Mesenchymal stem cell (in vitro differentiated cells and primary cell): ENCODE measurements around the gene CARD11.
A peak's percentile ranks its signal among the peaks of the same experiment; 100 is the strongest.

Source experiments
- DNase-seq: peaks from one replicate; pipeline ENCODE4 v3.0.0-alpha.2; 2013
- H2AFZ ChIP-seq: one replicate; pipeline ENCODE4 v1.6.1; 2013; ENCODE audit warnings: low read depth, mild to moderate bottlenecking, control low read depth, inconsistent platforms, low read length, moderate library complexity
- H2AK5ac ChIP-seq: 2 replicates; pipeline ENCODE4 v1.6.1; 2013; ENCODE audit warnings: low read length, moderate library complexity, mild to moderate bottlenecking, inconsistent platforms; ENCODE audit not compliant: severe bottlenecking
- H2BK120ac ChIP-seq: one replicate; pipeline ENCODE4 v1.6.1; 2013; ENCODE audit warnings: low read depth, mild to moderate bottlenecking, inconsistent platforms, low read length, moderate library complexity
- H2BK12ac ChIP-seq, 2 experiments: one replicate each; pipeline ENCODE4 v1.6.1; 2013; ENCODE audit warnings: inconsistent platforms in 2 of 2, low read length in 2 of 2, mild to moderate bottlenecking in 2 of 2, moderate library complexity in 2 of 2, control low read depth in 1 of 2
- H2BK15ac ChIP-seq: one replicate; pipeline ENCODE4 v1.6.1; 2013; ENCODE audit warnings: mild to moderate bottlenecking, low read depth, inconsistent platforms; ENCODE audit not compliant: poor library complexity, severe bottlenecking
- H2BK5ac ChIP-seq: 2 replicates; pipeline ENCODE4 v1.6.1; 2013; ENCODE audit warnings: low read depth, mild to moderate bottlenecking, low read length, control low read depth, inconsistent platforms; ENCODE audit not compliant: poor library complexity, severe bottlenecking
- H3K14ac ChIP-seq, 2 experiments: one replicate each; pipeline ENCODE4 v1.6.1; 2013; ENCODE audit warnings: inconsistent platforms in 2 of 2, low read length in 2 of 2, control low read depth in 1 of 2, mild to moderate bottlenecking in 1 of 2, moderate library complexity in 1 of 2
- H3K18ac ChIP-seq, 2 experiments: one replicate each; pipeline ENCODE4 v1.6.1; 2013; ENCODE audit warnings: inconsistent platforms in 2 of 2, low read length in 2 of 2, control low read depth in 1 of 2, low read depth in 1 of 2, mild to moderate bottlenecking in 1 of 2
- H3K23ac ChIP-seq, 2 experiments: one replicate each; pipeline ENCODE4 v1.6.1; 2013; ENCODE audit warnings: inconsistent platforms in 2 of 2, low read length in 2 of 2, mild to moderate bottlenecking in 2 of 2, moderate library complexity in 2 of 2, control low read depth in 1 of 2
- H3K27ac ChIP-seq: 2 replicates; pipeline ENCODE4 v1.5.1; 2013; ENCODE audit warnings: mild to moderate bottlenecking, moderate library complexity, low read length, control low read depth, inconsistent platforms; ENCODE audit not compliant: poor library complexity, severe bottlenecking
- H3K27me3 ChIP-seq, 2 experiments: 2 replicates each; pipeline versions ENCODE4 v1.6.1 to v1.7.0; 2013; ENCODE audit warnings: low read length in 2 of 2, mild to moderate bottlenecking in 2 of 2, moderate library complexity in 2 of 2, control low read depth in 1 of 2, inconsistent platforms in 1 of 2; ENCODE audit not compliant: control insufficient read depth in 1 of 2, insufficient read depth in 1 of 2
- H3K36me3 ChIP-seq, 2 experiments: 2 replicates each; pipeline versions ENCODE4 v1.6.1 to v1.7.0; 2013; ENCODE audit warnings: low read length in 2 of 2, control low read depth in 1 of 2, inconsistent platforms in 1 of 2, low read depth in 1 of 2, mild to moderate bottlenecking in 1 of 2; ENCODE audit not compliant: insufficient read depth in 2 of 2, control insufficient read depth in 1 of 2
- H3K4ac ChIP-seq, 2 experiments: one replicate each; pipeline ENCODE4 v1.6.1; 2013; ENCODE audit warnings: inconsistent platforms in 2 of 2, low read length in 2 of 2, mild to moderate bottlenecking in 2 of 2, moderate library complexity in 2 of 2, control low read depth in 1 of 2, low read depth in 1 of 2
- H3K4me1 ChIP-seq: 2 replicates; pipeline ENCODE4 v1.6.1; 2013; ENCODE audit warnings: low read depth, low read length, control low read depth; ENCODE audit not compliant: control insufficient read depth, insufficient read depth
- H3K4me2 ChIP-seq: 2 replicates; pipeline ENCODE4 v1.6.1; 2013; ENCODE audit warnings: low read length, mild to moderate bottlenecking, inconsistent platforms; ENCODE audit not compliant: poor library complexity, severe bottlenecking
- H3K4me3 ChIP-seq, 2 experiments: 2 replicates each; pipeline versions ENCODE4 v1.5.1 to v1.7.0; 2013; ENCODE audit warnings: low read length in 2 of 2, mild to moderate bottlenecking in 2 of 2, control low read depth in 1 of 2, low read depth in 1 of 2; ENCODE audit not compliant: insufficient read depth in 1 of 2
- H3K79me1 ChIP-seq: replicated peaks from 2 replicates; pipeline ENCODE4 v1.6.1; 2013; ENCODE audit warnings: mild to moderate bottlenecking, control low read depth, low read length, inconsistent platforms; ENCODE audit not compliant: poor library complexity, severe bottlenecking
- H3K9ac ChIP-seq: 2 replicates; pipeline ENCODE4 v1.7.0; 2013; ENCODE audit warnings: mild to moderate bottlenecking, low read length, moderate library complexity
- H3K9me3 ChIP-seq: 2 replicates; pipeline ENCODE4 v1.7.0; 2013; ENCODE audit warnings: mild to moderate bottlenecking, low read length; ENCODE audit not compliant: control insufficient read depth
- H4K8ac ChIP-seq: one replicate; pipeline ENCODE4 v1.6.1; 2013; ENCODE audit warnings: inconsistent platforms, mild to moderate bottlenecking, low read length, moderate library complexity
- H4K91ac ChIP-seq: one replicate; pipeline ENCODE4 v1.6.1; 2013; ENCODE audit warnings: mild to moderate bottlenecking, low read length, inconsistent platforms
- whole genome bisulfite sequencing: methylation state at CpG from one replicate; pipeline ENCODE4 v1.1.7; 2013; ENCODE audit warnings: mixed read lengths; 5-methylcytosine and 5-hydroxymethylcytosine counted together

Gene CARD11

DNA sequence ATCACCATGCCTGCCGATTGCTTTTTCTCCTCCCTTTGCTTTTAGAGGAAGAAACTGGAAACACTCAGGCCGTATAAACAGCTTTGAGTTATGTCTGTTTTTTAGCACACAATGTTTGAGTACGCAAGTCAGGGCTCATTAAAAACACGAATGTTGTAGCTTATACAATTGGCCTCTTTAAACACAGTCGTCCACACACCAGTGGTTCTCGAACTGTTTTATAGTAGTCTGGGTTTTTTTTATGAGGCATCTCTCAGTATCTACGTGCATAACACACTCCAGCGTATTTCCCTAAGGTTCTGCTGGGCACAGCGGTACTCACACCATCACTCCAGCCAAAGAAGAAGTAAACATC, 13.4 kb upstream of the CARD11 start:
- Histone ChIP-seq H3K23ac (no peak overlapping the region), H3K27me3 (peaks cover 21 to 29% of the 10 kb centered on the region in 2 experiments), H3K79me1 (no peaks in the 10 kb centered on the region), H3K27ac (no peak overlapping the region), H3K36me3 (no peaks in the 10 kb centered on the region), H3K14ac (no peak overlapping the region), H2BK120ac (no peak overlapping the region), H4K91ac (no peak overlapping the region), H3K4ac (no peak overlapping the region), H3K9ac (no peak overlapping the region), H3K4me1 (no peaks in the 10 kb centered on the region), H2BK15ac (no peak overlapping the region), H2AK5ac (no peak overlapping the region), H3K9me3 (peaks cover 8% of the 10 kb centered on the region), H4K8ac (no peak overlapping the region), H2BK12ac (no peak overlapping the region), H2AFZ (no peak overlapping the region), H3K18ac (no peak overlapping the region), H3K4me2 (no peak overlapping the region), H3K4me3 (no peak overlapping the region), H2BK5ac (no peak overlapping the region)
- 5% methylated on average over 8 of the region's 9 CpGs for WGBS
- peak; percentile 11 for DNase-seq

GRCh38 chr7:3056234-3057065, 12.8 kb upstream of the CARD11 start:
- Histone ChIP-seq H3K9me3 (peaks cover 8% of the 10 kb centered on the region), H3K79me1 (no peaks in the 10 kb centered on the region), H4K91ac (no peak overlapping the region), H4K8ac (no peak overlapping the region), H3K27ac (no peak overlapping the region), H3K27me3 (peaks cover 21 to 29% of the 10 kb centered on the region in 2 experiments), H2AFZ (no peak overlapping the region), H2BK12ac (no peak overlapping the region), H3K9ac (no peak overlapping the region), H3K4ac (no peak overlapping the region), H2BK15ac (no peak overlapping the region), H3K23ac (no peak overlapping the region), H3K4me1 (no peaks in the 10 kb centered on the region), H3K14ac (no peak overlapping the region), H2AK5ac (no peak overlapping the region), H3K4me2 (no peak overlapping the region), H3K4me3 (no peak overlapping the region), H3K18ac (no peak overlapping the region), H3K36me3 (no peaks in the 10 kb centered on the region), H2BK120ac (no peak overlapping the region), H2BK5ac (no peak overlapping the region)
- DNase-seq, result no peak
- WGBS, result 85% methylated on average over 24 of the region's 24 CpGs

DNA sequence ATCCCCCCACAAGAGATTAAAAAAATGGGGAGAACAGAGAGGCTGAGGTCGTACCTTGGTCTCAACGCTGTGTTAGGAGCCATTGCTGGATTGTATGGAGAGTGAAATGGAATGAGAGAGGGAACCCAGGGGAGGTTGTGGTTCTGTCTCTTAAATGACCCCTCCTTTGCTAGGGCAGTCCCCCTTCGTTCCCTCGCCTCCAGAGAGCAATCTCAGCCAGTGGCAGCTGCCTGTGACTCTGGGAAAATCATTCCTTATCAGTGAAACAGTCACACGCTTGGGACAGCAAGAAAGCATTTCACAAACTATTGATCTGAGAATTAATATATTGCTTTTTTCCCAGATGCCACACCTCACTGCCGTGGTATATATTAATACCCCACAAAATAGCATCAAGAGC, 12.0 kb upstream of the CARD11 start:
- no peaks in the 10 kb centered on the region for H3K4me1 ChIP-seq
- H4K8ac ChIP-seq, result no peak overlapping the region
- H3K79me1 ChIP-seq, result no peaks in the 10 kb centered on the region
- no peak overlapping the region for H3K27ac ChIP-seq
- H3K27me3 ChIP-seq, result peaks cover 21 to 29% of the 10 kb centered on the region in 2 experiments
- H3K9me3 ChIP-seq, result peaks cover 10% of the 10 kb centered on the region
- no peak overlapping the region for H3K4ac ChIP-seq
- H2AFZ ChIP-seq, result no peak overlapping the region
- no peak overlapping the region for H2BK15ac ChIP-seq
- H3K4me2 ChIP-seq, result no peak overlapping the region
- no peak overlapping the region for H3K23ac ChIP-seq
- no peak overlapping the region for H2AK5ac ChIP-seq
- DNase-seq, result no peak
- WGBS, result 71% methylated on average over 6 of the region's 6 CpGs
- no peak overlapping the region for H2BK5ac ChIP-seq
- H3K18ac ChIP-seq, result no peak overlapping the region
- no peak overlapping the region for H3K4me3 ChIP-seq
- H2BK120ac ChIP-seq, result no peak overlapping the region
- no peak overlapping the region for H2BK12ac ChIP-seq
- H3K9ac ChIP-seq, result no peak overlapping the region
- H3K14ac ChIP-seq, result no peak overlapping the region
- H4K91ac ChIP-seq, result no peak overlapping the region
- H3K36me3 ChIP-seq, result no peaks in the 10 kb centered on the region

DNA sequence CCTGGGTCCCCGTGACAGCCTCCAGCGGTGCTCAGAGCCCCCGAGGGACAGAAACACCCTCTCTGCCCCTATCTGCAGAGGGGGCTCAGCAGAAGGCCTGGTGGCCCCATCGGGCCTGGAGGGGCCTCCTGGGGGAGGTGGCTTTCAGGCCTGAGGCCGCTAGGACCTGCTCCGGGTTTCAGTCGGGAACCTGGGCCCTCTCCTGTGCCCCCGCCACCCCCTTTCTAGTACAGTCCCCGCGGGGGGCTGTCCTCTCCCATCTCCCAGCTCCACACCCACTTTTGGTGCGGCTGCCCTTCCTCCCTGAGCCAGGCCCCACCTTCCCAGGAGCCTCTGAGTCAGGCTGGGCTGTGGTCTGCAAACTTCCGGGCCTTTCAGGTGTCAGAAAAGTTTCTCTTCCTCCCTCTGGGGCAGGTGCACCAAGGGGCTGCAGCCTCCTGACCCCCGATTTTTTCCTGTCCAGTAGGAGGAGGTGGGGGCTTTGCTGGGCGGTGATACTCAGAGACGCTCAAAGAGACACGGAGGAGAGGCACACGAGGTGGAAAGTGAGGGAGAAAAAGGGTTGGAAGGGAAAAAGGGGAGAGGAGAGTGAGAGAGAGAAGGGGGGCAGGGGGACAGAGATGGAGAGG, 692 bp downstream of the CARD11 start:
- Histone ChIP-seq H2BK5ac (no peak overlapping the region), H3K4me3 (no peak overlapping the region), H3K14ac (no peak overlapping the region), H3K4me2 (no peak overlapping the region), H3K18ac (no peak overlapping the region), H3K4me1 (peaks cover 11% of the 10 kb centered on the region), H2BK12ac (no peak overlapping the region), H2BK15ac (no peak overlapping the region), H3K27me3 (peaks cover 3 to 16% of the 10 kb centered on the region in 2 experiments), H3K79me1 (no peaks in the 10 kb centered on the region), H3K27ac (no peak overlapping the region), H4K91ac (no peak overlapping the region), H2AFZ (no peak overlapping the region), H2AK5ac (no peak overlapping the region), H3K9me3 (no peaks in the 10 kb centered on the region), H4K8ac (no peak overlapping the region), H2BK120ac (no peak overlapping the region), H3K4ac (peak overlapping the region in 1 of 2 experiments; percentile 2), H3K9ac (no peak overlapping the region), H3K36me3 (no peaks in the 10 kb centered on the region), H3K23ac (no peak overlapping the region)
- 38% methylated on average over 15 of the region's 17 CpGs for WGBS
- DNase-seq, result no peak
